Effector memory CD8-positive, alpha-beta T cell (primary cell): ENCODE results near the gene GPA33.

ENCODE experiments used
- ATAC-seq: fragments of 150-1000 bp; cut with Tn5 transposase; replicated peaks from 2 replicates; pipeline ENCODE4 v1.10.0; 2021; ENCODE audit warnings: mild to moderate bottlenecking, moderate library complexity
- DNase-seq, 3 experiments: peaks; one replicate each; pipeline ENCODE4 v3.0.0; 2021
- H3K27ac Mint-ChIP-seq, 2 donors: one replicate each; pipeline ENCODE4 v1.8.0; 2022; ENCODE audit warnings: mild to moderate bottlenecking in 2 of 2, mixed read lengths in 2 of 2, moderate library complexity in 2 of 2
- H3K27me3 Mint-ChIP-seq, 2 donors: one replicate each; pipeline ENCODE4 v1.8.0; 2022; ENCODE audit warnings: mixed read lengths in 2 of 2
- H3K36me3 Mint-ChIP-seq: one replicate; pipeline ENCODE4 v1.8.0; 2022; ENCODE audit warnings: mild to moderate bottlenecking, moderate library complexity, mixed read lengths; ENCODE audit not compliant: insufficient read depth
- H3K4me1 Mint-ChIP-seq, 2 donors: one replicate each; pipeline ENCODE4 v1.8.0; 2022; ENCODE audit warnings: low read depth in 2 of 2, mixed read lengths in 2 of 2
- H3K4me3 Mint-ChIP-seq, 2 donors: one replicate each; pipeline ENCODE4 v1.8.0; 2022; ENCODE audit warnings: mild to moderate bottlenecking in 2 of 2, mixed read lengths in 2 of 2, moderate library complexity in 2 of 2
- H3K9me3 Mint-ChIP-seq, 2 donors: one replicate each; pipeline ENCODE4 v1.8.0; 2022; ENCODE audit warnings: mixed read lengths in 2 of 2

Gene GPA33

GRCh38 chr1:167071286-167071685 is 18.9 kb downstream of the GPA33 start:
- H3K27me3 Mint-ChIP-seq = no peaks in the 10 kb centered on the region
- peaks cover 15 to 17% of the 10 kb centered on the region in 2 donors for H3K4me1 Mint-ChIP-seq
- no peak for ATAC-seq
- H3K9me3 Mint-ChIP-seq = no peaks in the 10 kb centered on the region
- no peak overlapping the region for H3K4me3 Mint-ChIP-seq
- peaks cover 2% of the 10 kb centered on the region for H3K36me3 Mint-ChIP-seq
- DNase-seq = no peak
- H3K27ac Mint-ChIP-seq = no peak overlapping the region

- Mint-ChIP-seq H3K9me3 (no peaks in the 10 kb centered on the region), H3K36me3 (no peaks in the 10 kb centered on the region), H3K4me3 (no peak overlapping the region), H3K27me3 (no peaks in the 10 kb centered on the region), H3K27ac (no peak overlapping the region), H3K4me1 (no peaks in the 10 kb centered on the region)
- no peak for DNase-seq
- no peak for ATAC-seq
Measured at GRCh38 chr1:167068761-167069160, 21.4 kb downstream of the GPA33 start.

- Mint-ChIP-seq H3K27ac (no peak overlapping the region), H3K36me3 (no peaks in the 10 kb centered on the region), H3K4me3 (no peak overlapping the region), H3K27me3 (no peaks in the 10 kb centered on the region), H3K9me3 (no peaks in the 10 kb centered on the region), H3K4me1 (no peaks in the 10 kb centered on the region)
- DNase-seq (no peak), ATAC-seq (no peak)
Measured at GRCh38 chr1:167067904-167068303, 22.3 kb downstream of the GPA33 start.

GRCh38 chr1:167066333-167067122 is 23.6 kb downstream of the GPA33 start:
- peak overlapping the region in 1 of 2 donors; percentile 31 for H3K4me3 Mint-ChIP-seq
- H3K27ac Mint-ChIP-seq = no peak overlapping the region
- DNase-seq (peak; percentile 80 to 83 (median 81)), ATAC-seq (peak; percentile 97)
- no peaks in the 10 kb centered on the region for H3K9me3 Mint-ChIP-seq
- H3K4me1 Mint-ChIP-seq = no peaks in the 10 kb centered on the region
- no peaks in the 10 kb centered on the region for H3K36me3 Mint-ChIP-seq
- H3K27me3 Mint-ChIP-seq = no peaks in the 10 kb centered on the region

GRCh38 chr1:167065471-167065870 is 24.7 kb downstream of the GPA33 start:
- H3K9me3 Mint-ChIP-seq = no peaks in the 10 kb centered on the region
- H3K4me3 Mint-ChIP-seq = no peak overlapping the region
- no peaks in the 10 kb centered on the region for H3K27me3 Mint-ChIP-seq
- DNase-seq = no peak
- H3K36me3 Mint-ChIP-seq = no peaks in the 10 kb centered on the region
- ATAC-seq = no peak
- H3K4me1 Mint-ChIP-seq = no peaks in the 10 kb centered on the region
- H3K27ac Mint-ChIP-seq = no peak overlapping the region

- H3K4me3 Mint-ChIP-seq = no peak overlapping the region
- H3K9me3 Mint-ChIP-seq = no peaks in the 10 kb centered on the region
- H3K27me3 Mint-ChIP-seq = no peaks in the 10 kb centered on the region
- H3K36me3 Mint-ChIP-seq = no peaks in the 10 kb centered on the region
- H3K27ac Mint-ChIP-seq = no peak overlapping the region
- ATAC-seq = no peak
- peaks cover 0 to under 1% of the 10 kb centered on the region in 2 donors for H3K4me1 Mint-ChIP-seq
- no peak for DNase-seq
Measured at GRCh38 chr1:167064621-167065020, 25.6 kb downstream of the GPA33 start.

- Mint-ChIP-seq H3K27ac (no peak overlapping the region), H3K36me3 (no peaks in the 10 kb centered on the region), H3K4me1 (peaks cover 6 to 8% of the 10 kb centered on the region in 2 donors), H3K9me3 (no peaks in the 10 kb centered on the region), H3K27me3 (no peaks in the 10 kb centered on the region), H3K4me3 (no peak overlapping the region)
- no peak for ATAC-seq
- DNase-seq = no peak
Measured at GRCh38 chr1:167061073-167061464, 29.1 kb downstream of the GPA33 start.

GRCh38 chr1:167060141-167061072 is 29.8 kb downstream of the GPA33 start:
- ATAC-seq (no peak), DNase-seq (no peak)
- peaks cover 6 to 8% of the 10 kb centered on the region in 2 donors for H3K4me1 Mint-ChIP-seq
- no peaks in the 10 kb centered on the region for H3K36me3 Mint-ChIP-seq
- H3K4me3 Mint-ChIP-seq = no peak overlapping the region
- H3K27ac Mint-ChIP-seq = no peak overlapping the region
- H3K27me3 Mint-ChIP-seq = no peaks in the 10 kb centered on the region
- H3K9me3 Mint-ChIP-seq = no peaks in the 10 kb centered on the region

GRCh38 chr1:167059809-167060107 is 30.4 kb downstream of the GPA33 start:
- Mint-ChIP-seq H3K9me3 (no peaks in the 10 kb centered on the region), H3K27me3 (no peaks in the 10 kb centered on the region), H3K27ac (no peak overlapping the region), H3K4me3 (no peak overlapping the region), H3K36me3 (peaks cover 2% of the 10 kb centered on the region), H3K4me1 (peaks cover 6 to 8% of the 10 kb centered on the region in 2 donors)
- no peak for DNase-seq
- no peak for ATAC-seq

- DNase-seq (peak; percentile 67 to 72 (median 69)), ATAC-seq (peak; percentile 74)
- Mint-ChIP-seq H3K36me3 (peaks cover 5% of the 10 kb centered on the region), H3K27ac (peak overlapping the region in 1 of 2 donors; percentile 17), H3K27me3 (no peaks in the 10 kb centered on the region), H3K4me1 (peaks cover 6 to 8% of the 10 kb centered on the region in 2 donors), H3K9me3 (no peaks in the 10 kb centered on the region), H3K4me3 (peak overlapping the region in 1 of 2 donors; percentile 43)
Measured at GRCh38 chr1:167059045-167059808, 30.9 kb downstream of the GPA33 start.

GRCh38 chr1:167057241-167057688 is 32.9 kb downstream of the GPA33 start:
- ATAC-seq = peak; percentile 22

GRCh38 chr1:167056529-167057231 is 33.5 kb downstream of the GPA33 start:
- ATAC-seq (no peak), DNase-seq (no peak)
- H3K36me3 Mint-ChIP-seq = peaks cover 5% of the 10 kb centered on the region
- peaks cover 6 to 8% of the 10 kb centered on the region in 2 donors for H3K4me1 Mint-ChIP-seq
- H3K9me3 Mint-ChIP-seq = no peaks in the 10 kb centered on the region
- no peak overlapping the region for H3K27ac Mint-ChIP-seq
- no peak overlapping the region for H3K4me3 Mint-ChIP-seq
- no peaks in the 10 kb centered on the region for H3K27me3 Mint-ChIP-seq

More at GRCh38 chr1:167057241-167057688, 32.9 kb downstream of the GPA33 start:
- Mint-ChIP-seq H3K36me3 (peaks cover 5% of the 10 kb centered on the region), H3K4me3 (no peak overlapping the region), H3K27ac (no peak overlapping the region), H3K9me3 (no peaks in the 10 kb centered on the region), H3K4me1 (peaks cover 6 to 8% of the 10 kb centered on the region in 2 donors), H3K27me3 (no peaks in the 10 kb centered on the region)
- DNase-seq = no peak
